HEK293 (cell line): ENCODE data around the gene MIA2.

Experiments used
- ATF2 ChIP-seq: fragments of 450-650 bp; formaldehyde crosslinking; IDR thresholded peaks from 2 replicates; pipeline ENCODE4 v1.5.1; 2016; ENCODE audit warnings: missing biosample characterization, missing genetic modification characterization, low read depth
- CTCF ChIP-seq: fragments of 450-650 bp; formaldehyde crosslinking; IDR thresholded peaks from 2 replicates; pipeline ENCODE4 v1.5.1; 2016; ENCODE audit warnings: missing biosample characterization, missing genetic modification characterization
- HOXD13 ChIP-seq: sonication (generic); formaldehyde crosslinking; IDR thresholded peaks from 2 replicates; pipeline ENCODE4 v1.8.0; 2022; ENCODE audit warnings: missing genetic modification reagents, borderline replicate concordance
- KLF16 ChIP-seq: fragments of 450-650 bp; formaldehyde crosslinking; IDR thresholded peaks from 2 replicates; pipeline ENCODE4 v1.5.1; 2017; ENCODE audit warnings: missing biosample characterization, missing genetic modification characterization
- KLF9 ChIP-seq: fragments of 450-650 bp; formaldehyde crosslinking; IDR thresholded peaks from 2 replicates; pipeline ENCODE4 v1.5.1; 2016; ENCODE audit warnings: missing biosample characterization, missing genetic modification characterization, low read depth
- REST ChIP-seq: fragments of 450-650 bp; formaldehyde crosslinking; IDR thresholded peaks from 2 replicates; pipeline ENCODE4 v1.5.1; 2016; ENCODE audit warnings: missing biosample characterization, missing genetic modification characterization
- ZBTB10 ChIP-seq: fragments of 450-650 bp; formaldehyde crosslinking; IDR thresholded peaks from 2 replicates; pipeline ENCODE4 v1.5.1; 2016; ENCODE audit warnings: missing biosample characterization, missing genetic modification characterization
- ZBTB21 ChIP-seq: fragments of 450-650 bp; formaldehyde crosslinking; IDR thresholded peaks from 2 replicates; pipeline ENCODE4 v1.5.1; 2017; ENCODE audit warnings: missing biosample characterization, missing genetic modification characterization
- ZBTB7A ChIP-seq: fragments of 450-650 bp; formaldehyde crosslinking; IDR thresholded peaks from 2 replicates; pipeline ENCODE4 v1.5.1; 2016; ENCODE audit warnings: low read depth, missing biosample characterization, missing genetic modification characterization
- ZNF274 ChIP-seq, 2 experiments: fragments of 200-500 bp in 1 of 2; fragments of 450-650 bp in 1 of 2; sonication (Bioruptor generic) in 1 of 2; formaldehyde crosslinking in 1 of 2; IDR thresholded peaks; 2 replicates each; pipeline versions ENCODE4 v1.5.1 to v1.6.1; 2014 to 2016; ENCODE audit warnings: borderline replicate concordance in 1 of 2, inconsistent platforms in 1 of 2, low read length in 1 of 2, missing biosample characterization in 1 of 2, missing genetic modification characterization in 1 of 2
- ZNF398 ChIP-seq: fragments of 450-650 bp; formaldehyde crosslinking; IDR thresholded peaks from 2 replicates; pipeline ENCODE4 v1.5.1; 2017; ENCODE audit warnings: missing biosample characterization, missing genetic modification characterization
- ZNF433 ChIP-seq: fragments of 450-650 bp; formaldehyde crosslinking; IDR thresholded peaks from 2 replicates; pipeline ENCODE4 v1.5.1; 2016; ENCODE audit warnings: missing biosample characterization, missing genetic modification characterization, low read depth
- ZNF488 ChIP-seq: fragments of 450-650 bp; formaldehyde crosslinking; IDR thresholded peaks from 2 replicates; pipeline ENCODE4 v1.5.1; 2016; ENCODE audit warnings: missing biosample characterization, missing genetic modification characterization
- ZNF555 ChIP-seq: fragments of 450-650 bp; formaldehyde crosslinking; conservative IDR thresholded peaks from 2 replicates; pipeline ENCODE4 v1.5.1; 2017; ENCODE audit warnings: missing biosample characterization, mild to moderate bottlenecking, missing genetic modification characterization, inconsistent platforms

GRCh38 chr14:39435241-39435640, 201.5 kb downstream of the MIA2 start:
- TF ChIP-seq ZBTB10 (no peak), KLF9 (tag by site-specific recombination) (no peak), REST (tag by site-specific recombination) (no peak), ZBTB21 (tag by site-specific recombination) (no peak), CTCF (no peak), ZBTB7A (tag by site-specific recombination) (no peak), HOXD13 (CRISPR knock-in tag) (no peak), ZNF555 (tag by site-specific recombination) (no peak), ATF2 (tag by site-specific recombination) (no peak), ZNF433 (no peak), KLF16 (tag by site-specific recombination) (no peak), ZNF274 (IDR thresholded peaks at IDR 0.05; ENCODE audit: low read length) (no peak), ZNF274 (tag by site-specific recombination; IDR thresholded peaks at IDR 0.05; ENCODE audit: borderline replicate concordance) (no peak), ZNF488 (no peak), ZNF398 (tag by site-specific recombination) (no peak)
